GM12892 (cell line): Measurements from ENCODE around the gene GMIP.

Experiments used
- DNase-seq: peaks from one replicate; pipeline ENCODE4 v3.0.0; 2011; ENCODE audit not compliant: insufficient read length
- FAIRE-seq: peaks from 2 replicates; lab custom pipeline; 2011; peaks lifted over from hg19 to GRCh38; lab: Jason Lieb, UNC
- POLR2A ChIP-seq: IDR thresholded peaks from 2 replicates; pipeline ENCODE4 v1.6.1; 2011; ENCODE audit warnings: low read depth, low read length, control low read depth
- POLR2AphosphoS5 ChIP-seq: IDR thresholded peaks from 2 replicates; pipeline ENCODE4 v1.6.1; 2011; ENCODE audit warnings: low read depth, low read length, control low read depth
- TAF1 ChIP-seq: IDR thresholded peaks from 2 replicates; pipeline ENCODE4 v1.6.1; 2011; ENCODE audit warnings: low read depth, mild to moderate bottlenecking, control low read depth, low read length, borderline replicate concordance

GMIP gene

GRCh38 chr19:19656451-19657396, 13.3 kb upstream of the GMIP start:
- DNase-seq: peak; percentile 23
- no peak for FAIRE-seq
- TF ChIP-seq POLR2A (no peak), POLR2AphosphoS5 (no peak), TAF1 (no peak)

- FAIRE-seq (no peak), DNase-seq (peak; percentile 19)
- no peak for TF ChIP-seq TAF1
- TF ChIP-seq POLR2AphosphoS5: no peak
- no peak; the same call in 1 of the 2 replicates for TF ChIP-seq POLR2A
Measured at GRCh38 chr19:19655641-19656343, 12.3 kb upstream of the GMIP start.

GRCh38 chr19:19655051-19655594, 11.7 kb upstream of the GMIP start:
- FAIRE-seq (no peak), DNase-seq (peak; percentile 18)
- TF ChIP-seq POLR2AphosphoS5 (no peak), POLR2A (no peak), TAF1 (no peak)

GRCh38 chr19:19654441-19654840, 11.0 kb upstream of the GMIP start:
- FAIRE-seq (no peak), DNase-seq (no peak)
- TF ChIP-seq TAF1: no peak
- no peak for TF ChIP-seq POLR2AphosphoS5
- TF ChIP-seq POLR2A: no peak

GRCh38 chr19:19653597-19654147, 10.2 kb upstream of the GMIP start:
- TF ChIP-seq POLR2AphosphoS5 (no peak), TAF1 (no peak), POLR2A (no peak)
- DNase-seq (peak; percentile 22), FAIRE-seq (no peak)

GRCh38 chr19:19652482-19653295, 9.2 kb upstream of the GMIP start:
- DNase-seq (peak; percentile 16), FAIRE-seq (no peak)
- TF ChIP-seq POLR2AphosphoS5: no peak
- no peak for TF ChIP-seq POLR2A
- TF ChIP-seq TAF1: no peak

- FAIRE-seq: no peak
- DNase-seq: peak; percentile 12
- TF ChIP-seq TAF1 (no peak), POLR2A (no peak), POLR2AphosphoS5 (no peak)
Measured at GRCh38 chr19:19651076-19651475, 7.6 kb upstream of the GMIP start.

- FAIRE-seq: no peak
- peak; percentile 10 for DNase-seq
- TF ChIP-seq TAF1: no peak
Measured at GRCh38 chr19:19650331-19650730, 6.9 kb upstream of the GMIP start.

- DNase-seq: peak; percentile 15
Measured at GRCh38 chr19:19649580-19649995, 6.1 kb upstream of the GMIP start.

GRCh38 chr19:19649155-19649554, 5.7 kb upstream of the GMIP start:
- TF ChIP-seq TAF1: no peak
- no peak for TF ChIP-seq POLR2AphosphoS5
- TF ChIP-seq POLR2A: no peak
- FAIRE-seq: no peak
- DNase-seq: no peak

More at GRCh38 chr19:19649580-19649995, 6.1 kb upstream of the GMIP start:
- FAIRE-seq: no peak
- TF ChIP-seq POLR2A (no peak), TAF1 (no peak), POLR2AphosphoS5 (no peak)
